SK-N-MC (cell line): ENCODE data around the gene ILF3.

ENCODE experiments used
- EZH2 ChIP-seq: fragments of 200-600 bp; sonication (generic); IDR thresholded peaks from one replicate; pipeline ENCODE4 v1.6.1; 2017; ENCODE audit warnings: antibody characterized with exemption
- FOXP2 ChIP-seq: optimal IDR thresholded peaks from 2 replicates; pipeline ENCODE3; 2011; ENCODE audit warnings: mild to moderate bottlenecking, moderate library complexity; ENCODE audit not compliant: insufficient read depth; ENCODE audit errors: extremely low read length, control extremely low read depth
- POLR2AphosphoS5 ChIP-seq: IDR thresholded peaks from 2 replicates; pipeline ENCODE4 v1.6.1; 2012; ENCODE audit warnings: mild to moderate bottlenecking, low read depth, low read length, borderline replicate concordance

DNA sequence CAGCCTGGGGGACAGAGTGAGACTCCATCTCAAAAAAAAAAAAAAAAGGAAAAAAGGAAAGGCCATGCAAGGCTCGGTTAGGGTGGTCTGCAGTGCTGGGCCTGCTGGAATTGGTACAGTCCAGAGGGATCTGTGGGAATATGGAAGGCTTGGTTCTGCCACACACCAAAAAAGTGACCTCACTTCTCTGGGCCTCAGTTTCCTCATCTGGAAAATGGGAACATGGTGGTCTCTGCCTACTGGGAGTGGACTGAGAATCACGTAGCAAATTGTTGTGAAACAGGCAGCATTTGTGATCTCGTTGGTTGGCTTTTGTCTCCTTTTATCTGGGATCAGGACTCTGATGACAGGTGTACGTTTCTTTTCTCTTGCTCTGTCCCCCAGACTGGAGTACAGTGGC lies 71.3 kb downstream of the ILF3 start:
- TF ChIP-seq POLR2AphosphoS5 (no peak), EZH2 (no peak), FOXP2 (no peak)
